ENCODE data around the gene CACNG5.

DNA sequence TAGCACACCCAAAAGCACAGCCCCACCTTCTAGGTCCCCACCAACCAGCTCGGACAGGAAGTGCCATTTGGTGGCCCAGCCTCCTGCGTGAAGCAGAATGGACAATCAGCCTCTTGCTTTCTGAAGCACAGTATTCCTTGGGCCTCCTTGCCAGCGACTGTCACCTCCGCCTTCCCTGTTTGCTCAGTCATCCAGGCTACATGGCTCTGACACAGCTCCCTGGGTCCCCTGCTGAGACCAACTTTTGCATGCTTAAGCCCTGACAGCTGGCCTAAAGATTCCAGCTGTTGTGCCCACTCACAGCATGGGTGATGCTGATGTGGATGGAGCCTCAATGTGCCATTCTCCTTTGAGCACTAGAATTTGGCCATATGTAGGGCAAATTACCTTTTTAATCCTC, 4.5 kb upstream of the CACNG5 start:
- TF ChIP-seq, protein P1, sequence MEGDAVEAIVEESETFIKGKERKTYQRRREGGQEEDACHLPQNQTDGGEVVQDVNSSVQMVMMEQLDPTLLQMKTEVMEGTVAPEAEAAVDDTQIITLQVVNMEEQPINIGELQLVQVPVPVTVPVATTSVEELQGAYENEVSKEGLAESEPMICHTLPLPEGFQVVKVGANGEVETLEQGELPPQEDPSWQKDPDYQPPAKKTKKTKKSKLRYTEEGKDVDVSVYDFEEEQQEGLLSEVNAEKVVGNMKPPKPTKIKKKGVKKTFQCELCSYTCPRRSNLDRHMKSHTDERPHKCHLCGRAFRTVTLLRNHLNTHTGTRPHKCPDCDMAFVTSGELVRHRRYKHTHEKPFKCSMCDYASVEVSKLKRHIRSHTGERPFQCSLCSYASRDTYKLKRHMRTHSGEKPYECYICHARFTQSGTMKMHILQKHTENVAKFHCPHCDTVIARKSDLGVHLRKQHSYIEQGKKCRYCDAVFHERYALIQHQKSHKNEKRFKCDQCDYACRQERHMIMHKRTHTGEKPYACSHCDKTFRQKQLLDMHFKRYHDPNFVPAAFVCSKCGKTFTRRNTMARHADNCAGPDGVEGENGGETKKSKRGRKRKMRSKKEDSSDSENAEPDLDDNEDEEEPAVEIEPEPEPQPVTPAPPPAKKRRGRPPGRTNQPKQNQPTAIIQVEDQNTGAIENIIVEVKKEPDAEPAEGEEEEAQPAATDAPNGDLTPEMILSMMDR (conservative IDR thresholded peaks at IDR 0.05 in 1 of 2, IDR thresholded peaks at IDR 0.05 in 1 of 2; ENCODE audit: low read depth in 1 of 2, low read length in 2 of 2): no peak
- no peak for TF ChIP-seq EZH2 (IDR thresholded peaks at IDR 0.05; ENCODE audit: low read length, missing control alignments)

Data from fibroblast of lung (primary cell).